Measurements from ENCODE around the gene MEG3. TPM values are rescaled to one million over a fixed set of nuclear protein-coding genes. Genes with fewer than 3 reads are reported as not detected.
"Not testable (repeated sequence)": the region's sequence is repeated elsewhere in the genome, so short reads cannot be mapped to it uniquely, and the experiment has no call there.

The MEG3 gene
- total RNA-seq, 1 donor from 2014 or later: not detected

GRCh38 chr14:100788942-100789341 lies 37.0 kb upstream of the MEG3 start:
- intact Hi-C loops (cut with micrococcal nuclease): no loop called here

- intact Hi-C loops (cut with micrococcal nuclease): no loop called here
Observed at GRCh38 chr14:100789460-100790417, 36.2 kb upstream of the MEG3 start.

GRCh38 chr14:100790502-100791347 lies 35.2 kb upstream of the MEG3 start:
- intact Hi-C loops (cut with micrococcal nuclease): no loop called here

- intact Hi-C loops (cut with micrococcal nuclease): no loop called here
Observed at GRCh38 chr14:100791348-100791735, 34.6 kb upstream of the MEG3 start.

GRCh38 chr14:100791995-100792394 lies 33.9 kb upstream of the MEG3 start:
- intact Hi-C loops (cut with micrococcal nuclease): no loop called here

GRCh38 chr14:100796946-100797345 lies 29.0 kb upstream of the MEG3 start:
- intact Hi-C loops (cut with micrococcal nuclease): no loop called here

GRCh38 chr14:100800041-100800440 lies 25.9 kb upstream of the MEG3 start:
- intact Hi-C loops (cut with micrococcal nuclease): no loop called here

- intact Hi-C loops (cut with micrococcal nuclease): not testable (repeated sequence)
Observed at GRCh38 chr14:100801433-100801832, 24.5 kb upstream of the MEG3 start.

- intact Hi-C loops (cut with micrococcal nuclease): no loop called here
Observed at GRCh38 chr14:100802179-100802578, 23.7 kb upstream of the MEG3 start.

GRCh38 chr14:100802766-100803165 lies 23.2 kb upstream of the MEG3 start:
- intact Hi-C loops (cut with micrococcal nuclease): no loop called here

GRCh38 chr14:100803226-100803625 lies 22.7 kb upstream of the MEG3 start:
- intact Hi-C loops (cut with micrococcal nuclease): no loop called here

- intact Hi-C loops (cut with micrococcal nuclease): no loop called here
Observed at GRCh38 chr14:100803676-100804075, 22.2 kb upstream of the MEG3 start.

- intact Hi-C loops (cut with micrococcal nuclease): no loop called here
Observed at GRCh38 chr14:100804138-100804537, 21.8 kb upstream of the MEG3 start.

- intact Hi-C loops (cut with micrococcal nuclease): no loop called here
Observed at GRCh38 chr14:100804558-100805309, 21.2 kb upstream of the MEG3 start.

- intact Hi-C loops (cut with micrococcal nuclease): no loop called here
Observed at GRCh38 chr14:100806386-100806785, 19.5 kb upstream of the MEG3 start.

- intact Hi-C loops (cut with micrococcal nuclease): no loop called here
Observed at GRCh38 chr14:100807496-100807895, 18.4 kb upstream of the MEG3 start.

GRCh38 chr14:100807979-100808734 lies 17.8 kb upstream of the MEG3 start:
- intact Hi-C loops (cut with micrococcal nuclease): no loop called here

- intact Hi-C loops (cut with micrococcal nuclease): no loop called here
Observed at GRCh38 chr14:100810435-100810834, 15.5 kb upstream of the MEG3 start.

- intact Hi-C loops (cut with micrococcal nuclease): no loop called here
Observed at GRCh38 chr14:100810861-100811461, 15.0 kb upstream of the MEG3 start.

GRCh38 chr14:100813291-100813690 lies 12.6 kb upstream of the MEG3 start:
- intact Hi-C loops (cut with micrococcal nuclease): no loop called here
